HG03378 (cell line): ENCODE measurements around the gene COX7A2L.
"Not testable (repeated sequence)": the region's sequence is repeated elsewhere in the genome, so short reads cannot be mapped to it uniquely, and the experiment has no call there.

ENCODE experiments used
- ATAC-seq: cut with Tn5 transposase; IDR thresholded peaks from one replicate; pipeline ENCODE4 v1.9.1; 2021; ENCODE audit warnings: mild to moderate bottlenecking, moderate library complexity; ENCODE audit not compliant: unreplicated experiment

COX7A2L gene, protein sequence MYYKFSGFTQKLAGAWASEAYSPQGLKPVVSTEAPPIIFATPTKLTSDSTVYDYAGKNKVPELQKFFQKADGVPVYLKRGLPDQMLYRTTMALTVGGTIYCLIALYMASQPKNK

DNA sequence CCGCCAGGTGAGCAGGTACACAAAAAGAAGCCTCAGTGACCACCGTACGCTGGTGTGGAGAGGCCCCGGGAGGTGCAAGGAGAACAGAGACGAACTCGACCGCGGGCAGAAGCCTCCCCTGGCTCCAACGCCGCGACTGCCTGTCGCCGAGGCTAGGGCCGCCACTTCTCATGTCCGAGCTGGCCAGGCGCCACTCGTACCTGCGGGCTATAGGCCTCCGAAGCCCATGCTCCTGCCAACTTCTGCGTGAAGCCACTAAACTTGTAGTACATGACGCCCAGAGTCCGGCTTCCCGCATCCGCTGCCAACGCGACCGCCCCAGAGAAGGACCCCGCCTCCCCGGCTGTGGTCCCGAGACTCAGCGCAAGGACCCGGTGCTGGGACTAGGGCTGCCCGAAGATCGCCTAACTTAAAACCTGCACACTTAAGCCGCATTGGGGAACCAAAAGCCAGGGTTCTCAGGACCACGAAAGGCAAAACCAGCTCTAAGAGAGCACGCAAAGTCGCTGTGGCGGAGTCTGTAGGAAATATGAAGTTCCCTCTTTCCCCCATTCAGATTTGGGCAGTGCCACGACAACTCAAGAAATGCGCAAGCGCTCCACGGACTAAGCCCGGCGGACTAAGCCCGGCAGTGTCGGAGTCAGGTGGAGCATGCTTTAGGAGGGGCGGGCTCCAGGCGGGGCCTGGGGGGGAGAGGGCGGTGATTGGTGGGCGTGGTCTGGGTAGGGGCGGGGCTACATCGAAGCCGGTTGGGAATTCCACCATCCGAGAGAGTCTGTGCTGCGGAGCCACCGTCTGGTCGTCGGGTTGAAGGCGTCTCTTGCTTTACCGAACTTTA is at the start of gene COX7A2L:
TSS of gene COX7A2L (minus strand) at position 328 of the 838 bp plus-strand sequence. CDS start at position 272, 56 bp downstream.
- peak; percentile 86 for ATAC-seq

DNA sequence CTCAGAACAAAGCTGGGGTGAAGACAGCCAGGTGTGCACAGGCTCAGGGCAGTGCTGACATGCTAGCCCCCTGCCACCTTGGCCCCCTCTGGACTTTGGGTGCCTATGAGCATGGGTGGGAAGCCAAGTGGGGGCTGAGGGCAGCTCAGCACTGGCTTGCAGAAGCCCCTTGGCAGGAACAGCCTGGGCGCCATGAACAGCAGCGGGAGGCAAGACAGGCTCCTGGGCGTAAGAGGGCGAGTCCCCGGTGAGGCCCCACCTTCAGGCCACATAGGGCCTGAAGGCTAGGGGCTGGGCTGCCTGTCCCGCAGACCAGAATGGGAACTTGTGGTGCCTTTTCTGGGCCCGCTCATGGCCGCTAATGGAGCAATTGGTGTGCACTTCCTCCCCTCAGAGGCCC is 47.0 kb upstream of the COX7A2L start:
- no peak for ATAC-seq

DNA sequence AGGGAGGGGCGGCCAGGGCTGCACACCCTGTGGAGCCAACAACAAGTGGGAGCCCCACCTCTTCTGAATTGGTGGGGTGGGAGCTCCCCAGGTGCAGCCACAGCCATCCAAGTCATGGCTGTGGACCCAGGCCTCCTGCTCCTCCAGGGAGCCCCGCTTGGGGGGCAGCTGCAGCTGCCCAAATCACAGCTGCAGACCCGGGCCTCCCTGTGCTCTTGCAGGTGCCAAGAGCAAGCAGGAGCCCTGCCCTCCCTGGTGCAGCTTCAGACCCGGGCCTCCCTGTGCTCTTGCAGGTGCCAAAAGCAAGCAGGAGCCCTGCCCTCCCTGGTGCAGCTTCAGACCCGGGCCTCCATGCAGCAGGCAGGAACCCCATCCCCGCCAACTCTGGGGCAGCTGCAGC is 46.5 kb upstream of the COX7A2L start:
- no peak for ATAC-seq

DNA sequence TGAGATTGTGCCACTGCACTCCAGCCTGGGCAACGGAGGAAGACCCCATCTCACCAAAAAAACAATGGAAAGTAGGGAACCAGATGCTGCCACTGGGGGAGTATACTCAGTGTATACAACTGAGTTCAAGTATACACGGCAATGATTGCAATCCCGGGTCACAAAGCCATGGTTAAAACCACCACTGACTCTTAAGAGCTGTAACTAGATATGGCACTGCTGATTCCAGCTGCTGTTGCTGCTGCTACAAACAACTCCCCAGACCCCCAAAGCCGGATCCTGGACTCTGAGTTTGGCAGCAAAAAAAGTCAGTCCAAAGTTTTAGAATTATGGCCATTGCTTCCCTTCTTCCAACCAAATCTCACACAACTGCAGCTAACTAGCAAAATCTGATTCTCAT is 43.7 kb upstream of the COX7A2L start:
- ATAC-seq, result no peak

DNA sequence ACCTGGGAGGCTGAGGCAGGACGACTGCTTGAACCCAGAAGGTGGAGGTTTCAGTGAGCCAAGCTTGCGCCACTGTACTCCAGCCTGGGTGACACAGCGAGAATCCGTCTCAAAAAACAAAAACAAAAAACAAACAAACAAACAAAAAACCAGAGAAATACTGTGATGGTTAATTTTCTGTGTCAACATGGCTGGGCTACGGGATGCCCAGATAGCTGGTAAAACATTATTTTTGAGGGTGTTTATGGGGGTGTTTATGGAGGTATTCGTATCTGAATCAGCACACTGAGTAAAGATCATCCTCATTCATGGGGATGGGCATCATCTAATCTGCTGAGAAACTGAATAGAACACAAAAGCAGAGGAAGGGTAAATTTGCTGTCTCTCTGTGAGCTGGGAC is 40.8 kb upstream of the COX7A2L start:
- no peak for ATAC-seq

DNA sequence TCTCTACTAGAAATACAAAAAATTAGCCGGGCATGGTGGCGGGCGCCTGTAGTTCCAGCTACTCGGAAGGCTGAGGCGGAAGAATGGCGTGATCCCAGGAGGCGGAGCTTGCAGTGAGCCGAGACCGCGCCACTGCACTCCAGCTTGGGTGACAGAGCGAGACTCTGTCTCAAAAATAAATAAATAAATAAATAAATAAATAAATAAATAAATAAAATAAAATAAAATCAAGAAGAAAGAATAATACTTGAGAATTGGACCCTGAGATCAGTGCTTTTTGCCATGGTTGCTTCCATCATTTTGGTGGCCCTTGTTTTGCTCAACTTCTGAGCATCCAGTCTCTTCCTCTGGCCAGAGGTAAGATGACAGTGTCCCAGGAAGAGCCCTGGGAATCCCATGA is 37.0 kb upstream of the COX7A2L start:
- ATAC-seq, result not testable (repeated sequence)

DNA sequence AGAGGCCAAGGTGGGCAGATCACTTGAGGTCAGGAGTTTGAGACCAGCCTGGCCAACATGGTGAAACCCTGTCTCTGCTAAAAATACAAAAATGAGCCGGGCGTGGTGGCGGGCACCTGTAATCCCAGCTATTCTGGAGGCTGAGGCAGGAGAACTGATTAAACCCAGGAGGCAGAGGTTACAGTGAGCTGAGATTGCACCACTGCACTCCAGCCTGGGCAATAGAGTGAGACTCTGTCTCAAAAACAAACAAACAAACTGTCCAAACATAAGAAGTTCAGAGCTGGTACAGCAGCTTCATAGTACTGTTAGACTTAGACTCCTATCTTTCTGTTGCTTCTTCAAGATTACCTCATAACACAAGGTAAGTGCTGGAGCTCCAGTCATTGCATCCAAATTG is 32.3 kb upstream of the COX7A2L start:
- not testable (repeated sequence) for ATAC-seq

DNA sequence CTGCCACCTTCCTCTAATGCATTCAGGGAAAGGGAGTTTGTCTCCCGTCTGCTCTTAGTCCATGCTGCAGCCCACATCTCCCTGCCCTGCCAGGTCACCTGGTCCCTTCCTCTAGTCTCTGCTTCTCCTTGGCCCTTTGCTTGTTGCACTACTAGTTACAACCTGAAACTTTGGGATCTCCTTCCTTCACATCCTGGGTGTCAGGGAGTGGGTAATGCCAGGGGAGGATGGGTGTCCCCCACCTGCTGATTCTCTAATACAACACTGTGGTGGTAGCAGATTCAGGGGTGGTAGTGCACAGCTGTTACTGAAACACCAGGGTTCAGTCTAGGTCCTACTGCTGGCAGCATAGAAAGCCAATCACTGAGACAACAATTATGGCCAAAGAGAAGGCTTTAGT is 31.2 kb upstream of the COX7A2L start:
- no peak for ATAC-seq

DNA sequence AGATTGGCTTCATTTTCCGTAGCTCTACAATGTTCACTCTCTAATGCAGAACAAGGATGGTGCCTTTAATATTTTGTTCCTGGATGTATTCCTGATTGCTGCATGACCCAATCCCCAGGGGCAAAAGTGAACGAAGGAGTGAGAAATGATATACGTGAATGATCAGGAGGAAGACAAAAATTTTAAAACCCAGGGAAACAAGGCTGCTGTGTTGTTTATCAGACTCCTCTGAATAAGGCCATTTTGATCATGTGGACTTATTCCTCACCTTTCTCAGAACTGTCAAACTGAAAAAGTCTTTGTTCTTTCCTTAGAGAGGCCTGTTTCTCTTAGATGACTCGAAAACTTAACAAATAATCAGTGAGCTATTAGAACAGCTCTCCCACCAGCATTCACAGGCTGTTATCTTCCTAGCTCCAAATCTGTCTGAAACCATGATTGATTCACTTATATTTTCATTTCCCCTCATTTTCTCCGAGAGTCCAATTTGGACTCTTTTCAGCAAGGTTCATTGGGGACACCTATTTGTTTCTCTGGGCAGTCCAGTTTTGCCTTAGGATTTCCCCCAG is 29.5 kb upstream of the COX7A2L start:
- no peak for ATAC-seq

DNA sequence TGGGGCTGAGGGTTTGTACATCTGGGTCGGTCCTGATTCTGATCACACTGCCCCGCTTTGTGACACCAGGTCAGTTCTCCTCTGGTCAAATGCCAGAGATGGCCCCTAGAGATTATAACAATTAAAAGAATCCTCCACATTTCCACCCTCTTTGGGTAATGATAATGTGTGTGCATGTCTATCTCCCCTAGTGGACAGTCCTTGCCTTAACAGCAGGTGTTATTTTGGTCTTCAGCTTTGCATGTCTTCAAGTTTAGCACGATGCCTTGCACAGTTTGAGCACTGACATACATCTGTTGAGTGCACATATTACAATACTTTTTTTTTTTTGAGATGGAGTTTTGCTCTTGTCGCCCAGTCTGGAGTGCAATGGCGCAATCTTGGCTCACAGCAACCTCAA is 25.7 kb upstream of the COX7A2L start:
- peak; percentile 53 for ATAC-seq

DNA sequence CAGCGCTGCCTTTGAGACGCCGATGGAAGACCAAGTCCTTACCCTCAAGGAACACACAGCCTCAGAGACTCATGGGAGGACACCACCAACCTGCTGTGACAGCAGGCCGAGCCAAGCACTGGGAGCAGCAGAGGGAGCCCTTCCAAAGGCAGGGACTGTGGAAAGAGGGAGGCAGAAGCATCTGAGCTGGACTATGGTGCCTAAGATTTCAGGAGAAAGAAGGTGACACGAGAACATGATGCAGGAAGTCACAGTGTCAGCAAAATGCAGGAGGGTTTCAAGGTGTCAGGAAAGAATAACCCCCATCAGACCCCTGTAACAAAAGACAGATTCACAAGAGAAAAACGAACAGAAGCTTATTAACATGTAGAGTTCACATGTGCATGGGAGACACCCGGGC is 24.2 kb upstream of the COX7A2L start:
- ATAC-seq, result no peak

DNA sequence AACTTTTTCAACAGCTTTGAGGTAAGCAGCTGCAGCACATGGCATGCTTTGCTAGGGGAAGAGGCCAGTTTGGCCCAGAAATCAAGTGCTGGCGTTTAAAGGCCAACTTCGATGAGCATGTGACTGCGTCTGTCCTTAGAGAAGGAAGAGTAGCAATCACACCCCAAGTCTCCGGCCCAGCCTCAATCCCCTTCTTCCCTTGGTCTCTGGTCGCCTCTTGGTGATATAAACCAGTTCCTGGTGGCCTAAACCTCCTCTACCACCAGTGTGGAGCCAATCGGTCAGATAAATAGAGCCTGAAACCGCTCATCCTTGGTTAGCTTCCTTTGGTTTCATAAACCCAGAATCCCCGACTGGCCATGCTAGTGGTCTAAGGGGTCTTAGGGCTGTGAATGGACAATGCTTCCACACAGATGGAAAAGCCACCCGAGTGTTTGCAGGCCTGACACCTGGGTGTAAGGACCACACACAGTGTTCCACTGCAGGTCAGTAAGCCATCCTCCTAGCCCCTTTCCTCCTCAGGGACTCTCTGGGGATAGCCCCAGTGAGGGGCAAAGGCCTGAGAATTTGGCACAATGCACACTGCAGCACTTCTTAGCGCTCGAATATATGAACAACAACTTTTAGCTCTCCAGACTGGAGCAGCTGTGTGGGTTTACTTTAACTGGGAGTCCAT is 23.0 kb upstream of the COX7A2L start:
- ATAC-seq, result no peak

DNA sequence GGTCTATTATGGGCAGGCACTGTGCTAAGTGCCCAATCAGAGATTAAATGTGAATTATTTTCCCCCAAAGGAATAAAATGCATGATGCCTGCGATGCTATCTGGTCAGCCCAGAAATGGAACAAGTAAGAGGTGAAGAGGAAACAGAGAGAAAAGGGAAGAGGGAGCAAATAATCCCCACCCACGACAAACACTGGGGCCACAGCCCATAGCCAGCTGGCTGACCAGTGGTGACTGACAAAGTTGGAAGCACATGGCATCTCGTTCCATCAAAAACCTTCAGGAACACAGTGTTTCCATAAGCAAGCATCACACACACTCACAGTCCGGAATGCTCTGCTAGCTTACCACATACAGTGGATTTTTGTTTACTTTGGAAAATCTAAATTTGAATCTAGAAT is 21.1 kb upstream of the COX7A2L start:
- ATAC-seq, result no peak

DNA sequence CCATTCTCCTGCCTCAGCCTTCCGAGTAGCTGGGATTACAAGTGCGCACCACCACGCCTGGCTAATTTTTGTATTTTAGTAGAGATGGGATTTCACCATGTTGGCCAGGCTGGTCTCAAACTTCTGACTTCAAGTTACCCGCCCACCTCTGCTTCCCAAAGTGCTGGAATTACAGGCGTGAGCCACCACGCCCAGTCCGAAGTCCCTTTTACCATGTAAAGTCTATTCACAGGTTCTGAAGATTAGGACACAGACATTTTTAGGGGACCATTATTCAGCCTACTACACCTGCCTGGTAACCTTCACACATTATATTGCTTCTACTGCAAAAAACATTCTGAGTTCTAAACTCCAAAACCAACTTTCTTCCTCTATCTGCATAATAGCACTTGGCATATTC is 19.0 kb upstream of the COX7A2L start:
- not testable (repeated sequence) for ATAC-seq

DNA sequence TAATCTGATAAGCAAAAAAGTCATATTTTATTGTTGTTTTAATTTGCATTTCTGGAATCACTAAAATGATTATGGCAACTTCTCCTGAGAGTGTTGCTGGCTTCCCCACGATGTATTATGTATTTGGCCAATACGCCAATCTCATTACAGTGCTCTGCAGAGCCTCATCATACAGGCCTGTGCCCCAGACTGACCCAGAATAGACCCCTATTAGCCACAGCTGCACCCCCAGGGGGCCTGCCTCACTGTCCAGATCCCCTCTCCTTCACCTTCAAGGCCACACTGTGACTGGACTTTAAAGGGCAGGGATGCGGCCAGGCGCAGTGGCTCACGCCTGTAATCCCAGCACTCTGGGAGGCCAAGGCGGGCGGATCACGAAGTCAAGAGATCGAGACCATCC is 17.4 kb upstream of the COX7A2L start:
- no peak for ATAC-seq

DNA sequence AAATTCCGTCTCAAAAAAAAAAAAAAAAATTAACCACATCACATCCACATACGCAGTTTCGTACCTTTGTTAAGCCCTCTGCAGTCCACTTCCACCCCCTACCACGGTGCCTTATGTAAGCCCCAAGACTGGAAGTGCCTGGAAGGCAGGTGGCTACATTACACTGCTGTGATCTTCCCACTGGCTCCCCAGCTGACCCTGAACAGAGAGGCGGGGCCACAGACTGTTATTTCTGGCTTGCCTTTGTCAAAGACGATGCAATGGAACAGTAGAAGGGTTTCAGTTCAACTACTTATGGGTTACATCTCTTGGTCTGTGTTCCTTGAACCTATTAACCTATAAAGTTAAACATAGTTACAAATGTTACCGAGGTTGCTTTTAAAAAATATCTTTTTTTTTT is 15.7 kb upstream of the COX7A2L start:
- ATAC-seq, result no peak

DNA sequence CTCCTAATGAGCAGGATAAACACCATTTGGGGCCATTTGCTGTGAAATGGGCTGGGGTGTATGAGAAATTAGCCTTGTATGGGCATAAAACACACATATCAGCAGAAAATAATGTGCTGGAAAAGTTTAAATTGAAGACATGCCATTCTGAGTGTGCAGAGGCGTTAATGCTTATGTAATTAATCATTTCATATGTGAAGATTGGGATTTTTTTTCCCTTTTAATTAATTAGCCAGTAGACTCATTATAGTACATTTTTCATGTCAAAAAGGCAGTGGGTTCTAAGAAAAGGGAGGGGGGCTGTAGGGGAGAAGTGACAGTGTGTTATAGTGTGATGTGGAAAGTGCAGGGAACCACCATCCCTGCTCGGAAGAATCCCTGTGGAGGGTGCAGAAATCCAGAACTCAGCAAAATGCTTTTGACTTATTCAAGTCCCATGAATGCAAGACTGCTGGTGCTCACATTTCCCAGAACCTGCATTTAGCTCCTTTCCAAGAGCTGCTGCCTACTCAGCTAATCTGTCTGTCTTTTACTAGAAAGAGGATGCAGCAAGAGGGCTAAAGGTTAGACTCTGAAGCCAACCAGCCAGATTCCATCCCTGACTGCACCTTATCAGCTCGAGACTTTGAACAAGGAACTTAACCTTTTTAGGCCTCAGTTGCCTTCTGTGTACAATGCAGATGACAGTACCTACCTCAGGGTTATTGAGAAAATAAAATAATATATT is 11.6 kb upstream of the COX7A2L start:
- ATAC-seq, result no peak

DNA sequence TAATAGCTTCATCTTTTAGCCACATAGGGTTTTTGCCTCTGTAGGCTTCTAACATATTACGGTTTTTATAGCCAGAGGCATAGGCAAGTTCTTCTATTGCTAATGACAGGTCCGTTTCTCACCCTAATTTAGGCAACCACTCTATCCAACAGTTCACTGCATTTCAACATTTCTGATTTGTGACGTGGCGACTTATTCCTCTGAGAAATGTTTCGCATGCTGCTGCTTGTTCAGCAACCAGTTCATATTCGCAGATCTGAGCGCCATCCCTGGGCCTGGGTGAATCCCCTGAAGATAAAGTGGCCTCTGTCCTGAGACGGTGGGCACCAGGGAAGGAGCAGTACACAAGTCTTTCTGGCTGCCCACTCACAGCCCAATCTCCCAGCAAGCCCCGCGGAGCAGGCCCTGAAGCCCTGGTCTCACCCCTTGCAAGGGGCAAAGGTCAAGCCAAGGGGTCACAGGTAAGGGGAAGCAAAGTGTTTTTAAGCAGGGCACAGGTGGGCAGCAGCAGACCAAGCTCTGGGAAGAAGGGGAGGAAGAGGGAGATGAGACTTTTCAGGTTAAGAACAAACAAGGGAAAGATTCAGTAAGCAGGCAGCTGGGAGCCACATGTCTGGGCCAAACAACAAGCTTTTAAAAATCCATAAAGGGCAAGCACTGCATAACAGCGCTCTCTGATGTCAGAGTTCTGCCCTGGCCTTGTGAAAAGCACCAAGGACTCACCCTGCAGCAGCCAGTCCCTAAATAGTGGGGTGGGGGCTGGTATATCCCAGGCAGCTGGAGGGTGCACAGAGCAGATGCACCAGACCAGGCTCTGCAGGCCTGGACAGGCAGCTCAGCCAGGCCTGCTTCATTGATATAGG is 10.8 kb upstream of the COX7A2L start:
- ATAC-seq, result no peak

DNA sequence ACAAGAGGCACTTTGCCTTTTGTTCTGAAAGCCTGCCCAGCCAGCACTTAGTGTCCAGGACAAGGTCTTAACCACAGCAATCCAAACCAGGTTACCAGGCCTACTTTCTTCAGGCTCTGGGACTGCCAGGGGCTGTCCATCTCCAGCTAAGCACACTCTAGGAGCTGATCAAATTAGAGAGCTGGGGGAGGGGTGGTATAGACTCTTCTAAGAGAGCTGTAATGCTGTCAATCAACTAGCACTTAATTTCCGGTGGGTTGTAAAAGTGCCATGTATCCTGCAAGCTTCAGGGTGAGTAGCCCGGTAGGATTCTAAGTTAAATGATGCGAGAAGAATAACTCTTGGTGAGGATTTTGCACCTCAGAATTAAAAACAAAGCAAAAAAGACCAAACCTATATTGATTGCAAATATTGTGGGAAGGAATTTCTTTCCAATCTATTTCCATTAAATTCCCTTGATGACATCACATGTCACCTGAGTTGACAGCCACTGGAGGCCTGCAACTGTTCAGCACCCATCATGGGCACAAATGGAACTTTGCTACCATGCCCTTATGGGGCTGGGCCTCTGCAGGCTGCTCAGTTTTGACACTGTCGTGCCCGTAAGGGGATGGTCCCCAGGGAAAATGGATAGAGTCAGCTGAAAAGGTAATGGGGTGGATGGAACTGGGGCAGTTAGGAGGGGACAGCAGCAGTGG is 8.7 kb upstream of the COX7A2L start:
- no peak for ATAC-seq
